ENCODE data around the gene DCST2. TPM values are rescaled to one million over a fixed set of nuclear protein-coding genes. Genes with fewer than 3 reads are reported as not detected.

DCST2 gene
- total and polyA plus RNA-seq, 9 of the 15 experiments (the other 6 are each of a cell fraction or from before 2014, with no cell fraction given), result 0.09 to 0.49 (median 0.11) TPM; not detected in 3

- H3K9ac ChIP-seq (ENCODE audit: insufficient read depth in 1 of 2, low read depth in 2 of 2, low read length in 2 of 2), result peak overlapping the region; percentile 8 to 88
- intact Hi-C loops (cut with micrococcal nuclease) (loop anchor here (5.0 kb wide), 2 partner anchors 33 to 118 kb away; partner anchors contain the start of gene PYGO2), in situ Hi-C loops (cut with MboI) (no loop called here)
- H3K4me1 ChIP-seq (replicated peaks in 1 of 2; ENCODE audit: control insufficient read depth in 2 of 2, insufficient read depth in 2 of 2, low read length in 2 of 2), result peaks cover 43 to 81% of the 10 kb centered on the region in 2 experiments
- H3K27me3 ChIP-seq (ENCODE audit: control insufficient read depth in 2 of 2, insufficient read depth in 2 of 2, low read length in 2 of 2), result peaks cover 3 to 8% of the 10 kb centered on the region in 2 experiments; a peak in 2 of 5 replicates
- H2AFZ ChIP-seq (ENCODE audit: low read depth, low read length), result no peak overlapping the region
- H3K4me2 ChIP-seq (ENCODE audit: insufficient read depth, low read length), result peak overlapping the region; percentile 66
- H3K36me3 ChIP-seq (ENCODE audit: control insufficient read depth, insufficient read depth, low read length), result no peaks in the 10 kb centered on the region
- BruUV-seq (replicated peaks), result no TSS peak
- H3K9me3 ChIP-seq (replicated peaks; ENCODE audit: control insufficient read depth, insufficient read depth, low read depth, low read length), result no peaks in the 10 kb centered on the region
- peaks cover 26% of the 10 kb centered on the region for H4K20me1 ChIP-seq (replicated peaks; ENCODE audit: control insufficient read depth, insufficient read depth, low read length)
- ChIA-PET POLR2A (interaction anchor here (0.6 to 1.0 kb wide), 3 partner anchors 16 to 107 kb away, joined by 3 read pairs; no protein-coding TSS in a partner anchor), CTCF (ENCODE audit: low intra/inter-chr PET ratio) (interaction anchor here (0.9 to 9.0 kb wide), 2 partner anchors 18 to 77 kb away, joined by 3 to 153 read pairs; partner anchors contain the start of gene EFNA4)
- peaks cover 5% of the 10 kb centered on the region; the same call in 2 of the 3 replicates for H3K79me2 ChIP-seq (ENCODE audit: control insufficient read depth, insufficient read depth, low read length)
- H3K4me3 ChIP-seq, result peak overlapping the region; percentile 51
- DNase-seq (ENCODE audit: extremely low read depth in 1 of 4, low spot score in 3 of 4), result peak; percentile 63 to 72 (median 68)
- 8% methylated on average over 24 of the region's 71 CpGs for WGBS (ENCODE audit: insufficient coverage, low coverage, missing lambda C conversion rate)
- ATAC-seq, result peak; percentile 5
- no peak overlapping the region for H3K27ac ChIP-seq (ENCODE audit: extremely low read depth, low read depth, low read length)
- peaks cover 6% of the 10 kb centered on the region for H3K9me1 ChIP-seq (ENCODE audit: control insufficient read depth, insufficient read depth, low read length)
- FAIRE-seq, result no peak
- TF ChIP-seq TEAD4 (IDR thresholded peaks at IDR 0.05; ENCODE audit: low read length), result no peak
- no peak for TF ChIP-seq TEAD4 (CRISPR knock-in tag; IDR thresholded peaks at IDR 0.05; ENCODE audit: borderline replicate concordance)
- TF ChIP-seq HMGN3 (IDR thresholded peaks at IDR 0.05; ENCODE audit: borderline replicate concordance, extremely low read depth, insufficient read length, low read depth, low read length), result no peak
- TF ChIP-seq SRSF9 (IDR thresholded peaks at IDR 0.05; ENCODE audit: borderline replicate concordance, low read depth, low read length), result no peak
- peak; percentile 58 for TF ChIP-seq CHD1 (IDR thresholded peaks at IDR 0.05; ENCODE audit: low read length)
- TF ChIP-seq ZNF146 (CRISPR knock-in tag; IDR thresholded peaks at IDR 0.05; ENCODE audit: unreplicated experiment), result no peak
- no peak for TF ChIP-seq PHB2 (IDR thresholded peaks at IDR 0.05; ENCODE audit: low read depth)
- TF ChIP-seq FOSL1 (tag; conservative IDR thresholded peaks at IDR 0.05), result no peak
- TF ChIP-seq ZNF586 (CRISPR knock-in tag; conservative IDR thresholded peaks at IDR 0.05), result no peak
- TF ChIP-seq CREB1 (IDR thresholded peaks at IDR 0.05), result no peak
- TF ChIP-seq CREB1 (CRISPR knock-in tag; IDR thresholded peaks at IDR 0.05), result 0 out of 2 replicates have a peak, but pooled peaks have one; percentile 48
- TF ChIP-seq HNRNPK (IDR thresholded peaks at IDR 0.05; ENCODE audit: low read depth, low read length, poor library complexity, severe bottlenecking), result no peak
- TF ChIP-seq ZNF589 (CRISPR knock-in tag; IDR thresholded peaks at IDR 0.05; ENCODE audit: low read depth), result no peak
- TF ChIP-seq, protein P1, sequence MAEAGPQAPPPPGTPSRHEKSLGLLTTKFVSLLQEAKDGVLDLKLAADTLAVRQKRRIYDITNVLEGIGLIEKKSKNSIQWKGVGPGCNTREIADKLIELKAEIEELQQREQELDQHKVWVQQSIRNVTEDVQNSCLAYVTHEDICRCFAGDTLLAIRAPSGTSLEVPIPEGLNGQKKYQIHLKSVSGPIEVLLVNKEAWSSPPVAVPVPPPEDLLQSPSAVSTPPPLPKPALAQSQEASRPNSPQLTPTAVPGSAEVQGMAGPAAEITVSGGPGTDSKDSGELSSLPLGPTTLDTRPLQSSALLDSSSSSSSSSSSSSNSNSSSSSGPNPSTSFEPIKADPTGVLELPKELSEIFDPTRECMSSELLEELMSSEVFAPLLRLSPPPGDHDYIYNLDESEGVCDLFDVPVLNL (CRISPR knock-in tag; IDR thresholded peaks at IDR 0.05; ENCODE audit: low read depth), result no peak
- no peak for TF ChIP-seq CUX1 (CRISPR knock-in tag; IDR thresholded peaks at IDR 0.05)
These were observed 47.0 kb upstream of the DCST2 start for GRCh38 chr1:155080312-155081228.

All from K562 (cell line).